HFF-Myc (cell line): Measurements from ENCODE around the gene MAML2.
"Not testable (repeated sequence)": the region's sequence is repeated elsewhere in the genome, so short reads cannot be mapped to it uniquely, and the experiment has no call there.

Experiments
- DNase-seq: peaks from one replicate; pipeline ENCODE4 v3.0.0-alpha.2; 2011; ENCODE audit warnings: low read depth; ENCODE audit errors: extremely low read depth
- H3K4me3 ChIP-seq: replicated peaks from 2 replicates; pipeline ENCODE4 v1.5.1; 2011; ENCODE audit warnings: low read depth, mild to moderate bottlenecking, control low read depth, low read length
- TF ChIP-seq, protein P1 (sequence below): IDR thresholded peaks from 2 replicates; pipeline ENCODE4 v1.5.1; 2012; ENCODE audit warnings: mild to moderate bottlenecking, low read depth, low read length, control low read depth; ENCODE audit errors: missing control alignments

The MAML2 gene

DNA sequence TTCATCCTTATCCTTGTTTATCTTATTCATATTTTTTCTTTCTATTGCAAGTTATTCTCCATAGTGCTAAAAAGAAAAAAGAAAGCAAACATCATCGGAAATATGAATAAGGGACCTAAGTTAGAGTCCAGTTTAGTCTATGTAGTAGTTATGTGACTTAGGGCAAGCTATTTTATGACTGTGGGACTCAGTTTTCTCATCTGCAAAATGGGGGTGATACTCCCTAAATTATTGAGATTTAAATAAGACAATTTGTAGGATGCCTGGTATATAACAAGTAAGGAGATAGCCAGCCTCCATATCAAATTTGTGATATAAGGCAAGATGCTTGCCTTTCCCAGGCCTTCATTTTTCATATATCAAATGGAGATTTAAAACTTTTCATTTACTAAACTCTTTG is 69.5 kb downstream of the MAML2 start:
- no peak for DNase-seq
- H3K4me3 ChIP-seq: no peak overlapping the region
- TF ChIP-seq, protein P1, sequence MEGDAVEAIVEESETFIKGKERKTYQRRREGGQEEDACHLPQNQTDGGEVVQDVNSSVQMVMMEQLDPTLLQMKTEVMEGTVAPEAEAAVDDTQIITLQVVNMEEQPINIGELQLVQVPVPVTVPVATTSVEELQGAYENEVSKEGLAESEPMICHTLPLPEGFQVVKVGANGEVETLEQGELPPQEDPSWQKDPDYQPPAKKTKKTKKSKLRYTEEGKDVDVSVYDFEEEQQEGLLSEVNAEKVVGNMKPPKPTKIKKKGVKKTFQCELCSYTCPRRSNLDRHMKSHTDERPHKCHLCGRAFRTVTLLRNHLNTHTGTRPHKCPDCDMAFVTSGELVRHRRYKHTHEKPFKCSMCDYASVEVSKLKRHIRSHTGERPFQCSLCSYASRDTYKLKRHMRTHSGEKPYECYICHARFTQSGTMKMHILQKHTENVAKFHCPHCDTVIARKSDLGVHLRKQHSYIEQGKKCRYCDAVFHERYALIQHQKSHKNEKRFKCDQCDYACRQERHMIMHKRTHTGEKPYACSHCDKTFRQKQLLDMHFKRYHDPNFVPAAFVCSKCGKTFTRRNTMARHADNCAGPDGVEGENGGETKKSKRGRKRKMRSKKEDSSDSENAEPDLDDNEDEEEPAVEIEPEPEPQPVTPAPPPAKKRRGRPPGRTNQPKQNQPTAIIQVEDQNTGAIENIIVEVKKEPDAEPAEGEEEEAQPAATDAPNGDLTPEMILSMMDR: no peak

DNA sequence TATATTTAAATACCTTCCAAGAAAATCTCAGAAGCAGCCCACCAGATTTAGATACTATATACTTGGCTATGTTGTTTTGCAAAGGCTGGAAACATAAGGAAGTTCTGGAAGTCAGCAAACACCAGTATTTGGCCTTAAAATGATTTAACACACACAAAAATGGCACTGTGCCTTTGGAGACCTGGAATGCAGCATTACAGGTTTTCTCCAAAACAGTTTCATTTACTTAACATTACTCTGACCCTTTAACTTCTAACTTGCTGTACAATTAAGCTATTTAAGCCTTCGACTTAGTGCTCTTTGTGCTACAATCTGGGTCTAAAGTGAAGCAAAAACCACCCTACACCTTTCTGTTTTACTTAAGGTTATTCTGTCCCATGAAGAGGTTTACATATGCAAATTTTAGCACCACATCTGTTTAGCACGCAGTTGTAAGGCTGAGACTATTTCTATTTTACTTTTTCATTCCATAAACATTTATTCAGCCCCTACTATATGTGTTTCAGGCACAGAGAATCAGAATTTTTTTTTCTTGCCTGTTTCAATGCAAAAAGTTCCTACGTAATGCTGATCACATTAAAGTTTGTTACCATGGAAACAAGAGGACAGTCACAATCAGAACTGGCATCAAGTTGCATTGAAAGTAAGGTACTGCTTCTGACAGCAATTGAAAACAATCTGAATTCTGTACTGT is 70.3 kb downstream of the MAML2 start:
- DNase-seq: no peak
- TF ChIP-seq, protein P1: no peak
- H3K4me3 ChIP-seq: no peak overlapping the region

DNA sequence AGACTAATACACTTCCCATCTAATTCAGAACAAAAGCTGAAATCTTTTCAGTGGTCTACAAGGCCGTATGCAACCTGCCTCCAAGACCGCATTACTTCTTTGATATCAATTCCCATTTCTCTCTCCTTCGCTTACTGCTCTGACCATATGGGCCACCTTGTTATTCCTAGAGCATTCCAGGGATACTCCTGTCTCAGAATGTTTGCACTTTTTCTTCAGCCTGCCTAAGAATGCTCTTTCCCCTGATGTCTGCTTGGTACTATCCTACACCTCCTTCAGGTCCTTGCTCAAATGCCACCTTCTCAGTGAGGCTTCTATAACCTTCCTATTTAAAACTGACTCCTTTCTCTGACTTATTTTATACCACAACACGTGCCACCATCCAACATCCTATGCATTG is 71.2 kb downstream of the MAML2 start:
- H3K4me3 ChIP-seq: no peak overlapping the region
- DNase-seq: no peak
- TF ChIP-seq, protein P1: no peak

DNA sequence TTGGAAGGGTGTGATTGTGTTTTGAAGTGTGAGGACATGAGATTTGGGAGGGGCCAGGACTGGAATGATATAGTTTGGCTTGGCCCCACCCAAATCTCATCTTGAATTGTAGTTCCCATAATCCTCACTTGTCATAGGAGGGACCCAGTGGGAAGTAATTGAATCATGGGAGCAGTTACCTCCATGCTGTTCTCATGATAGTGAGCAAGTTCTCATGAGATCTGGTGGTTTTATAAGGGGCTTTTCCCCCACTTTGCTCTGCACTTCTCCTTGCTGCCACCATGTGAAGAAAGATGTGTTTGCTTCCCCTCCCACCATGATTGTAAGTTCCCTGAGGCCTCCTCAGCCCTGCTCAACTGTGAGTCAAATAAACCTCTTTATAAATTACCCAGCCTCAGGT is 71.6 kb downstream of the MAML2 start:
- not testable (repeated sequence) for H3K4me3 ChIP-seq, DNase-seq

DNA sequence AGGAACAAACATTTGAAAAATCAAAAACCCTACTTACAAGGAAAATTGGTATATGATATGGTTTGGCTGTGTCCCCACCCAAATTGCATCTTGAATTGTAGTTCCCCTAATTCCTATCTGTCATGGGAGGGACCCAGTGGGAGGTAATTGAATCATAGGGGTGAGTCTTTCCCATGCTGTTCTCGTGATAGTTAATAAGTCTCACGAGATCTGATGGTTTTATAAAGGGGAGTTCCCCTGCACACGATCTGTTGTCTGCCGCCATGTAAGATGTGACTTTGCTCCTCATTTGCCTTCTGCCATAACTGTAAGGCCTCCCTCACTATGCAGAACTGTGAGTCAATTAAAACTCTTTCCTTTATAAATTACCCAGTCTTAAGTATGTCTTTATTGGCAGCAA is 74.5 kb downstream of the MAML2 start:
- not testable (repeated sequence) for H3K4me3 ChIP-seq, DNase-seq

DNA sequence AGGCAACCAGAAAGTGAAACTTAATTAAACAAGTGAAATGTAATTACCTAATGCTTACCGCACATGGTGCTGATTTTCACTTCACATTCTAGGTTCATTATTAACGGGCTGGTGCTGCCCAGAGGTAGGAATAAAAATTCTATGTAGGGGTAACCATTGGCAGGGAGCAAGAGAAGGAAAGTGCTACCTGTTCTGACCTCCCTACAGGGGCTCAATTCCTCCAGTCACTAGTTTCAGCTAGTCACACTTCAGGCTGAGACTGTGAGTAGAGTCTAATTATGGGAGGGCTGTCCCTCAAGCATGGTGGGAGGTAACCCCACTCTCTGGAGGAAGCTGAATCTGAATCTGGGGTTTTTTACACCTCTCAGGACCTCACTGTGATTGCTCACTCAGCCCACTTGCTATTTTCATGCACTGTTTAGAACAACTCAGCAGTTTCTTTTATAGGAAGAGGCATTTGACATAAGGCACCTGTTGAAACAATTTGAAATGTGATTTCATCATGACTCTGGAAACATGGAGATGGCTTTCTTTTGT is 75.4 kb downstream of the MAML2 start:
- TF ChIP-seq, protein P1: no peak
- no peak overlapping the region for H3K4me3 ChIP-seq
- DNase-seq: no peak

DNA sequence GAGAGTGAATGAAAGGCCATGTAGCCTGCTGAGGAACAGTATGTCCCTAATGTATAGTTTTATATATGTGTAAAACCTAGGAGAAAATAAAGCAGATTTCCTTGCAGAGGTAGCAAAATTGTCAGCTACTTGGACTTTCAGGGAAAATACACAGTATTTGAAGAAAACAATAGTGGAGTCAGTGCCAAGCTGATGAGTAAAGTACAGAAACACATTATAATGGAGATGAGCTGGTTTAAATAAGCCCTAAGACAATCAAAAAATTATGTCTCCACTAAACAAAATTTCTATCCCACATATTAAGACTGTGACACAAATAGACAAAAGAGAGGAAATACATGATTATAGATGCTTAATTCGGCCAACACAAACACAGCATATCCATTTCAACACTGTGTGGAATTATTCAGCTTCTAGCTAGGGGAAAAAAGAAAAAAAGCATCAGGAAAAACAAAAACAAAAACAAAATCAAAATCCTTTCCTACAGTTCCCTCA is 75.9 kb downstream of the MAML2 start:
- TF ChIP-seq, protein P1: no peak
- no peak overlapping the region for H3K4me3 ChIP-seq
- no peak for DNase-seq

DNA sequence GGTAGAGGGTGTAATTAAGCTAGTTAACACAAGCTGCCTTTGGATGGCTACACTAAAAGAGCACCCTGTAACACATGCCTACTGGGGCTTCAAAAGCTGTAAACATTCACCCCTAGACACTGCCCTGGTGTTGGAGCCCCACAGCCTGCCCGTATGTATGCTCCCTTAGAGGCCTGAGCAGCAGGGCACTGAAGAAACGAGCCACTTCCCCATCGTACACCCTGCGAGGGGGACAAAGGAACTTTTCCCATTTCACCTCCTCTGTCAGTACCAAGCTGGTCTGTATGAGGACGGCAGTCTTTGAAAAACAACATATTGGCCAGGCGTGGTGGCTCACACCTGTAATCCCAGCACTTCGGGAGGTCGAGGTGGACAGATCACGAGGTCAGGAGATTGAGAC is 77.0 kb downstream of the MAML2 start:
- TF ChIP-seq, protein P1: no peak
- no peak for DNase-seq
- H3K4me3 ChIP-seq: no peak overlapping the region
